ENCODE measurements around the gene NEU2.

NEU2 gene

DNA sequence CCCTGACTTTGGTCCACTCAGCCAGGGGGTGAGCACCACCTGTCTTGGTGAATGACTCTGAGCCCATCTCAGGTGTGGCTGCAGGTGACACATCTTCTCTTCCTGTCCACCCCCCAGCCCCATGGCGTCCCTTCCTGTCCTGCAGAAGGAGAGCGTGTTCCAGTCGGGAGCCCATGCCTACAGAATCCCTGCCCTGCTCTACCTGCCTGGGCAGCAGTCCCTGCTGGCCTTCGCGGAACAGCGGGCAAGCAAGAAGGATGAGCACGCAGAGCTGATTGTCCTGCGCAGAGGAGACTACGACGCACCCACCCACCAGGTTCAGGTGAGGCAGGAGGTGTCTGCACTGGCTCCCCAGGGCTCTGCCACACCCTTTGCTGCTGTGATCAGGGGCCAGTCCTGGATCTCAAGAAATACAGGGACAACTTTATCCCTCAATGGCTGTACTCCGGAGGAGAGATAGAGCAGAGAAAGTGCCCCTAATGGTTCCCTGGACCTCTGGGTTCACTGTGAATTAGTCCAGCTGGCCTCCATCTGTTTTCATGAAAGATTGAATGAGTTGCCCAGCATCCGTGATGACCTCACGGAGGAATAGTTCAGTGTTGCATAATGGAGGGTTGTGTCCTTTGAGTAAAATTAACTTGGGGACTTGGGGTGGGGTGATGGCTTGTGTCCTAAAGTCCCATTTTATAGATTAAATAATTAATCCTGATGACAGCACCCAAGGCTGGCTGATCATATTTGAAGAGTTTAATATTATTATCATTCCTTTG, at the start of gene NEU2:
Gene NEU2 (plus strand): TSS at position 122 of the 770 bp plus-strand sequence. CDS start 0 bp downstream, at position 122.
- DNase-seq: no peak

DNA sequence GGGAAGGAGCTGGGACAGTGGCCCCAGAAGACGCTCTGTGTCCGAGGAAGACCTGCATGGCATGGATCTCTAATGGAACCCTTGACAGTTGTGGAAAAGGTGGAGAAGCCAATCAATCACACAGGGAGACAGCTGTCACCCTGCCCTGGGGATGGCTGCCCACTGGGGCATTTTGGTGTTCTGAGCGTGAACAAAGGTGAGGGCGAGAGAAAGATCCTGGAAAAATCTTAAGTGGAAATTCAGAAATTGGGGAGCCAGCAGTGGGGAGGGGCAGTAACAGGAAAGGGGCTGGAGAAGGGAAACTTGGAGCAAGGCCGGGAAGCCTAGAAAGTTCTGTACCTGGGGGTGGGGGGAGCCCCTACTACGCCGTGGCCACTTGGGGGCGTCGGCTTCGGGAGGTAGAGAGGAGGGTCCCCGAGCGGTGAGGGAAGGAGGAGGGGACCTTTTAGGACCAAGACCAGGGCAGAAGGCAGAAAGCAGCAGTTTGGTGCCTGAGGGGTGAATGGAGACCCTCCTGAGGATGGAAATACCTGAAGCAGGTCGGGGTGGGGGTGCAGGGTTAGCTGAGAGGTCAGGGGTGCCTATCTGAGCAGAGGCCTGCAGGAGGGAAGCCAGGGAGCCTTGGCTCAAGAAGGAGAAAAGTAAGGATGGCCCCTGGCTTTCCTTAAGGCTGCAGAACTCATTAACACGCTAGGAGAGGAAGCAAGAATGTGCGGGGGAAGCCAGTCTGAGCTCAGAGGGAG, 49.4 kb upstream of the NEU2 start:
- no peak for DNase-seq

DNA sequence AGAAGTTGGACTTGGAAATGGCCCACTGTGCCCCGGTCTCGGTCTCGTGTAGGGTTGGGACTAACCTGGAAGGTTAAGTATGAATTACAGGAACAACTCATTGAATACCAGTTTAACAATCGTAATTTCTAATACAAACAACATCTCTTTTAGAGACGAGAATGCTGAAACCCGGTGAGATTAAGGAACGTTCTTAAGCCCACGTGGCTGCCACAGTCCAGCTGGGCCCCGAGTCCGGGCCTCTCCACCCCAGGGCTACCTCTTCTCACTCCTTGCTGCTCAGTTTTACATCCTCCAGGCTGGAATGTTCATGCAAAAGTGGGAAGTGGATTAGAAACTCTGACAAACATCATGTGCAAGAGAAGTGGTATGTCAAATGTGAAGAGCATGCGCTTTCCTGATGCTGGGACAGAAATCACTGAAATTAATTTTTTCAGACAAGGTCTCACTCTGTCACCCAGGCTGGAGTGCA, 48.8 kb upstream of the NEU2 start:
- no peak for DNase-seq

DNA sequence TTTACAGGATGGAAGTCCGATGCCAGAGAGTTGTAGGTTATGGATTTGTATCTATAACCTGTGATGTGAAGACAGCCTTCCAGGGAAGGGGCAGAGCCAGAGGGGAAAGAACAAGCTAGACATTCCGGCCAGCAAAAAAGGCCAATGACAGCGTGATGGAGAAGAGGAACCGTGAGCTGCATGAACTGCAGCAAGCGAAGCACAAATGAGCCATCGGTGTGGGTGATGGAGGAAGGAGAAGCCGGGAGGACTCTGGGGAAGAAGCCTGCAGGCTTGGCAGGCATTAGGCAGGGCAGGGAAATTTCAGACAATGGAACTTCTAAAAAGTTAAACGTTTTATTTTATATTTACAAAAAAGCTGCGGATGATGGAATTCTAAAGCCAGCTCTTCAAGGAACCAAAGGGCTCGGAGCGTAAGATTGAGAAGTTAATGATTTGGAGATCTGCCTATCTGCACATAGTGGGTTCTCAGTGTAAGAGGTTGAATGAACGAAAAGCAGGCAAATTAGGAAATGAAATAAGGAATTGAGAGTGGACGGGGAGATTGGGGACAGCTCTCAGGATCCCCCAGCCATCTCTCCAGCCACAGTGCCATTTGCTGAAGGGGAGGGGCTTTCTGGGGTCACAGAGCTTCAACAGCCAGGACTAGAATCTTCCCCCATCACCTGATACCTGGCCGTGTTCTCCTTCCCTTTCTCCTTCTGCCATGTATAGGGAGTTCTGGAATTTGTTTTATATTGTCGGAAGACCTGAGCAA, 47.8 kb upstream of the NEU2 start:
- no peak for DNase-seq

DNA sequence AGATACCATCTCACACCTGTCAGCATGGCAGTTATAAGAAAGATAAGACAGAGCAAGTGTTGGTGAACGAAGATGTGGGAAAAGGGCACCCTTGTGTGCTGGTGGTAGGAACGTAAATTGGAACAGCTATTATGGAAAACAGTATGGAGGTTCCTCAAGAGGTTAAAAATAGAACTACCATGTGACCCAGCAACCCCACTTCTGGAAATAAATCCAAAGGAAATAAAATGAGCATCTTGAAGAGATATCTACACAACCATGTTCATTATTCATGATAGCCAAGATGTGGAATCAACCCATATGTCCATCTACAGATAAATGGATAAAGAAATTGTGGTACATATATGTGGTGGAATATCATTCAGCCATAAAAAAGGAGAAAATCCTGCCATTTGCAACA, 46.3 kb upstream of the NEU2 start:
- DNase-seq: no peak

DNA sequence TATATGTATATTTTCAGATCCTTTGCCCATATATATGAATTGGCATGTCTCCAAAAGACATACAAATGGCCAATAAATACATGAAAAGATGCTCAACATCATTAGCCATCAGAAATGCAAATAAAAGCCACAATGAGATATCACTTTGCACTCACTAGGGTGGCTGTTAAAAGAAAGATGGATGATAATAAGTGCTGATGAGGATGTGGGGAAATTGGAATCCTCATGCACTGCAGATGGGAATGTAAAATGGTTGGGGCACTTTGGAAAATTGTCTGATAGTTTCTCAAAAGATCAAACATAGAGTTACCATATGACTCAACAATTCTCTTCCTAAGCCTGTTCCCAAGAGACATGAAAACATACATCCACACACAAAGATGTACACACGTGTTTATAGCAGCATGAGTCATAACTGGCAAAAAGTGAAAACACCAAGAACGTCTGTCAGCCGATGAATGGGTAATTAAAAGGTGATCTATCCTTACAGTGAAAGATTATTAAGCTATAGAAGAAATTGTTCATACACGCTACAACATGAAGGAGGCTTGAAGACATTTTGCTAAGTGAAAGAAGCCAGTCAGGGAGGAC, 39.1 kb upstream of the NEU2 start:
- no peak for DNase-seq

DNA sequence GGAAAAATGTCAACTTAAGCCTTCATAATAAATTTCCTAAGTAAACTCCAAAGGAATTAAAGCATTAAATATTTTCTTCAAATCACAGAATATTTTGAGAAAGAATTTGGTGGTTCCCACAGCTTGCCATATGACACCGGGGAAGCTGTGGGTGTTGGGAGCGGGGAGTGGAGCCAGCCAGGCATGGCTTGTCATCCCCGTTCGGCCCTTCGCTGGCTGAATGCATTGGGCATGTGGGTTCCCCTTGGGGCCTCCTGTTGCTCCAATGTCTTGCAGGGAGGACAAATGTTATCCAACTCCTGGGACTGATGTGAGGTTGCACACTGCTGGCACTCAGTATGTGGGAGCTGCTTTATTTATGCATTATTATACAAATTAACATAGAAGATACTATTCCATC, 38.0 kb upstream of the NEU2 start:
- DNase-seq: no peak

DNA sequence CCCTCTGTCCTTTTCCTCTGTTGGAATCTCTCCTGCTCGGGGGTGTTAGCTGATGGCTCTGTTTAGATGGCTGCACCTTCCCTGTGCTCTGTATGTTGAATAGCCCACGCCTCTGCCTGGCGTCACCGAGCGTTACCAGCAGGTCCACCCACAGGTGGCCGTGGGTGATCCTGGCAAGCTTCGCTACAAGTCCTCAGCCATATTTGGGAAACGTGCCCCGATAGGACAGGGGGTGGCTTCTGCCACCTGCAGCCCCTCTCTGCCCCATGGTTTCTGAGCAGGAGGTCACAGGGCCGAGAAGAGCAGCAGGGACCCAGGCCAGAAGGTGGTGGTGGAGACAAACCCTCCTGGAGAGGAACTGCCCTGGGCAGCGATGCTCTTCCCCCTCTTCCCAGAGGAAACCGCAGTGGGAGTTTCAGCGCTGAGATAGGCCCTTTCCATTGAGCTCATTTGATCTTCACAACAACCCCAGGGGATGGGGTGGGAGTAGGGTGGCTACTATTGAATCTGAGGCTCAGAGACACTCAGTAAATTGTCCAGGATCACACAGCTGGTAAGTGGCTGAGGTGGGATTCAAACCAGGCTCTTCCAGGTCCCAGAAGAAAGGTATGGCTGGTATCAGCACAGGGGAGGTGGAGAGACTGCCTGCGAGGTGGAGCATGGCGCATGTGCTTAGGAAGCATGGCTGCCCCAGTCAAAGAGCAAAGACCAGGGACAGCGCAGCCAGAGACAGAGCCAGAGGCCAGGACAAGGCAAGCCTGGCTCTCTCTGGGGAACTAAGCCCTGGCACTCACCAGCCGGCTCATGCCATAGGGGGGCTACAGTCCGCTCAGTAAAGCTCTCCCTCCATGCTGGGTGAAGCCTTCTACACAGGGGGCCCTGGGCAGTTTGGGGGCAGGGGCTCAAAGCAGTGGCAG, 34.5 kb upstream of the NEU2 start:
- no peak for DNase-seq

DNA sequence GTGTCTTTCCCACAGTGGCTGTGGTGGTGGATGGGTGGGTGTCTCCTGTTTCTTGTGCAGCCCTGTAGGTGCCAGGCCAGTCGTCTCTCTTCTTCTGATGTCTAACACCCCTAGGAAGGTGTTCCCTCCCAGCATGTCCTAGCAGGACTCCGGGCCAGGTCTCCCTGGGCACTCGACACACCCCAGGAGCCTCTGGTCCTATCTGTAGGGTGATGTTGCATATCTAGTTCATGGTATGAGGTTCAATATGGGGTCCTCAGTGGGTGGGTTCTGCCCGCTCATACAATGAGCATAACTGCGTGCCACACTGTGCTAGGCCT, 33.8 kb upstream of the NEU2 start:
- no peak for DNase-seq

DNA sequence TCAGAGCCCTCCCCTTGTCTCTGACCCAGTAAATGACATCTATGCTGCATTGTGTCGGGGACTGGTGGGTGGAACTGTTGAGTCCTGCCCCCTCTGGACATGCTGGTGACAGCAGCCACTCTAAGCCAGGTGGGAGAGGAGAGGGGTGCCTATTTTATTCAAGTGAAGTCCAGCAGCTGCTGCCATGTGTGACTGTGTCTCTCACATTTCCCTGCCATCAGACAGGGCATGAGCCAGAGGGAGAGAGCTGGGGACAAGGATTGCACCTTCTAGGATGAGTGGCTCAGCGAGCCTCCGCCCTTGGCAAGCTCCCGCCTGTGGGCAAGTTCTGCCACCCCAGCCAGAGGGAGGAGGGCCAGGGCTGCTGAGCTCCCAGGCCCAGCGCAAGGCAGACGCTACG, 33.1 kb upstream of the NEU2 start:
- no peak for DNase-seq

DNA sequence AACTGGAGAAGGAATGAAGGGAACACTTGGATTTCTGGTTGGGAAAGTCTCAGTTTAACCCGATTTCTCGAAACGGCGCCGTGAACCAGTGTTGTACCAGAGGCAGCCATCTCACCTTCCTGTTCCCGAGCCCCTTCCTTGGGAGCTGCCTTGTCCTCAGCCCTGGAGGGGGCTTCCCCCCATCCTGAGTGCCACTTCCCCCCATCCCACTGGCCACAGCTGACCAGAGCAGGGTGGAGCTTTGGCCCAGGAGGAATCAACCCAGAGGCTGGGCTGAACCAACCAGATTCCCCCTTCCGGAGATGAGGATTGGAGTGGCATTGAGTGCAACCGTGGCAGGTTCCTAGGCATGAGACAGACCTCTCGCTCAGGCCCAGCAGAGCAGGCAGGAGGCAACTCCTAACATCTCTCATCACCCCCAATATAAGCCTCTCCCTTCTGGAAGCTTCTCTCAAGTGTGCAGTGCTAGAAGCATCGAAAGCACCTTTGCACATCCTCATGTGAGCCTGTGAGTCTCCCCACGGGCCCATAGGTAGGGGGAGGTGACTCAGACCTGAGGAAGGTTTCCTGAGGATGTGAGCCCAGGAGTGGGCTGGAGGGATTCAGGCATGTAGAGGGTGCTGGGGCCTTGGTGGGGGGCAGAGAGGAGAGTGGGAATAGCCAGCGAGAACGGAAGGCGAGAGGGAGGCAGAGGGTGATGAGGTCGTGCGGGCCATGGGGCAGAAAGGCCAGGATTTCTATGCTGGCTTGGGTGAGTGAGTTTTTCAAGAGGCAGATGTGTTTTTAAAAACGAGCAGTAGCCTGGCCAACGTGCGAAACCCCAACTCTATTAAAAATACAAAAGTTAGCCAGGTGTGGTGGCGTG, 31.4 kb upstream of the NEU2 start:
- DNase-seq: no peak

DNA sequence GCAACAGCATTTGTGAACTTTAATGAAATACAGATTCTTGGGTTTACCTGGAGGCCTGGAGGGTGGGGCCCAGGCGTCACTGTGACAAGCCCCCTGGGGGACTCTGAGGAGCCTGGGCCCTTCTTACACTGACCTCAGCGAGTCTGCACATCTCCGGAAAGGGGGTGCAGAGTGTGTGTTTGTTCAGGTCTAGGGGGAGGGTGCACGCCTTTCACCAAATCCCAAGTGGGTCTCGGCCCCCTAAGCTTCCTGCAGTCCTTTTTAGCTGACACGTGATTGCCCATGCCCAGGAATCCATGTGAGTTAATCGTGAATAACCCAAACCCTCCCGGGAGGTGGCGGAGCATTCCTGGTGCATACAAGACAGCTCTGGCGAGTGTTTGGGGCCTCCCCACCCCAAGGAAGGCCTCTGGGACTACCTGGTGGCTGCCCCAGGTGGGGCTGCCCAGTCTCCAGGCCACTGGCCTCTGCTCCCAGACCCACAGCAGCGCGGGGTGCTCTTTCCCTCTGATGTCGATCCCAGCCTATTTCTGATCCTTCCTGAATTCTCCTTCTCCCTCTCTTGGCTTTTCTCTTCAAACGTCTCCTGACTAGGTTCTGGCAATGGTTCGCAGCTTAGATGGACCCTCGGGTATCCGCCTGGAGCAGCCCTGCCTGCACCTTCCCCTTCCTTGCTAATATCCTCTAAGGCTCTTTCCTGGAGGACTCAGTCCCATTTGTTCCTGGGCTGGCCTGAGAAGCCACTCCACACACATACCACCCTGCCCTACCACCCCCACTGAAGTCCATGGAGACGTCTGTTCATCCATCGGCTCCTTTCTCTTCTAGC, 29.4 kb upstream of the NEU2 start:
- DNase-seq: no peak

DNA sequence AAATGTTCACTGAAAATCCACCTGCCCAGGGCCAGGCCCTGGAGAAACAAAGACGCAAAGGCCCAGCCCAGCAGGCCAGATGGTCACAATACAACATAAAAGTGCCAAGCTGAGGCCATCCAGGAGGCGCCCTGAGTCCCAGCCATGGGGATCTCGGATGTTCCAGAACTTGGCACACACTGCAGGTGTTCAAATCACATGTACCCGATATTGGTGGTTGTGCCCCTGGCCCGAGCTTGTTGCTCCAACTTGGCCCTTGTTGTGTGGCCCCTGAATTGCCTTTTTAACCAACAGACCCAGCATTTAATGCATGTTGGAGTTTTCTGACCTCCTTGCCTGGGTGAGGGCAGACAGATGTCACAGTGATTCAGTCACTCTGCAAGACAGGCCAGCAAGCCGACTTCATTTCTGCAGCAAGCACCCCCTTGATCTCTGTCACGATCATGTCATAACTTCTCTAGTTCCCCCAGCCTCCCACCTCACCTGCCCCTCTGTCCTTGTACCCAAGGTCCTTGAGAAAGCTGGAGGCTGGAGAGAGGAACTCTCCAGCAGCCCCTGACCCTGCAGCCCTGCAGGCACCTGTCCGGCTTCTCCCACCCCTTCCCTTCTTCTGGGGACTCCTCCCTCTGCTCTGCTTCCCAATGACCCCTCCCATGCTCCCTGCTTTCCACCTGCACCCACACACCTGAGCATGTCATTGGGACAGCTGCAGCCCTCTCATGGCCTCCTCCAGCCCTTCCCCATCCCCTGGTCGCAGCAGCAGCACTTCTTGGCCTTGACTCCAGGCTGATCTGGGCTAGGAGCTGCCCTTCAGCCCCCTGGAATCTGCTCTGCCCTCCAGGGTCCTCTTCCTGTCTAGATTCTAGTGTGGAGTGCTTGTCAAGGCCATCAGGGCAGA, 28.6 kb upstream of the NEU2 start:
- no peak for DNase-seq

DNA sequence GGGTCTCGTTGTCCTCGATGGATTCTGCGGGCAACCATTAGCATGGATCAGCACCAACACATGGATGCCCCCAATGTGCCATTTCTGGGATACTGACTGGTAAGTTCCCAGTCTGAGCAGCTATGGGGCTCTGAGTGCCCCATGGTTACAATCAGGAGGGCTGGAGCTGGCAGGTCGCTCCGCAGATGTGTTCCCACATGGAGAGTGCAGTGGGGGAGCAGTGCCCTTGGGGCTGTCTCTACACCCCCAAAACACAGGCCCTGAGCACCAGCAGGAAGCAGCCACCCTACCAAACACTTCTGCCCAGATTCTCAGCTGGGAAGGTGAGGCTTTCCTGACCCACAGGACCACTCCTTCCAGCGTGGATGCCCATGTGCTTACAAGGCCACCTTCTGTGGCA, 27.4 kb upstream of the NEU2 start:
- DNase-seq: no peak

DNA sequence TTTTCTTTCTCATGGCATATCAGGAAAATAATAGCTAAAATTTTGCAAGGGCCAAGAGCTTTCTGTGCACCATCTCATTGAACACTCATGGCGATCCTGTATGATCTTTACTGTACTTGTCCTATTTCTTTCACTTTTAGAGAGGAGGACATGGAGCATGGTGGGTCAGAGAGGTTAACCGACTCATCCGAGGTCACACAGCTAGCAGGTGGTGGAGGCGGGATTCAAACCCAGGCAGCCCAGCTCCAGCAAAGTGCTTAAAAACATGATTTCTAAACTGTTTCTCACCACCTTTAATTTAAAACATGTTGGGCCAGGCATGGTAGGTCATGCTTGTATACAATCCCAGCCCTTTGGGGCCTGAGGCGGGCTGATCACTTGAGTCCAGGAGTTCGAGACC, 25.8 kb upstream of the NEU2 start:
- DNase-seq: no peak

DNA sequence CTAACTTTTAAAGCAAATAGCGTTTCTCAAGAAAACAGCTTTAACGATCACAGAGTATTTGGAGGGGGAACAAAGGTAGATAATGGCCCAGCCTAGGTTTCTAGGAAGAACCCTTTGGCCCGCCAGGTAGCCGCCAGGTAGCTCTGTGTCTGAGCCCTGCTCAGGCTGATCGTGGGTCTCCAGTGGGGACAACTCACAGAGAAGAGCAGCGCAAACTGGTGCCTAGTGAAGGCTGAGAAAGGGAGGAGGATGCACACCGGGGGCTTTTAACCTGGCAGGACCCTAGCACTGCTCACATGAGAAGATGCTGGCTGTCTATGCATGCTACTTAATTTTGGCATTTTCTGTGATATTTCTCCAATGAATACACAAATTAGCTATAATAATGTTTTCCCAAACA, 25.2 kb upstream of the NEU2 start:
- DNase-seq: no peak

DNA sequence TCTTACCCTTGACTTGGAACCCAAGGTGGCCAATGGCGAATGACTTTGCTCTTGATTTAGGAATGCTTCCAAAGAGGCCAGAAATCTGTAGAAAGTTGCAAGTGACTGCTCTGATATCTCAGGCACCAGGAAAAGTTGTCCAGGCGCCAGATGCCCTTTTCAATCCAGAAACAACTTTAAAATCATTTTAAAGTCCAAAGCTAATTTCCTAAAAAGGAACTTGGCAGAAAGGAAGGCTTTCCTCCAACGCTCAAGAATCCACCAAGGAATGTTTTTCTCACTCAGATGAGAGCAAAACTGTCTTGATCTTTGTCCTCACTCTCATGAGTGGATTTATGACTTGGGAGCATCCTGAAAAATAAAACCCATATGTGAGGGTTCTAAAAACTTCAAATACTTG, 24.7 kb upstream of the NEU2 start:
- DNase-seq: no peak

DNA sequence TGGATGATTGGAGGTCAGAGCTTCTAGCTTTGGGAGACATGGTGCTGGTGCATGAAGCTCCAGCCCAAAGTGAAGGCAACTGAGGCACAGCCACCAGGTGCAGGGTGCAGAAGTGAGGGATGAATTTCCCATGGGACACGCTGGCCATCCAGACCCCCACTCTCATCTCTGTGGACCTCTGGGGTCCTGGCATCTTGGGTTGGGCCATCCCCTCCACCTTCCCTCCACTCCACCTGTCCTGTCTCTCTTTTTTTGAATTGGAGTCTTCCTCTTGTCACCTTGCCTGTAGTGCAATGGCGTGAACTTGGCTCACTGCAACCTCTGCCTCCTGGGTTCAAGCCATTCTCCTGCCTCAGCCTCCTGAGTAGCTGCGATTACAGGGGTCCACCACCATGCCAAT, 22.8 kb upstream of the NEU2 start:
- DNase-seq: no peak

DNA sequence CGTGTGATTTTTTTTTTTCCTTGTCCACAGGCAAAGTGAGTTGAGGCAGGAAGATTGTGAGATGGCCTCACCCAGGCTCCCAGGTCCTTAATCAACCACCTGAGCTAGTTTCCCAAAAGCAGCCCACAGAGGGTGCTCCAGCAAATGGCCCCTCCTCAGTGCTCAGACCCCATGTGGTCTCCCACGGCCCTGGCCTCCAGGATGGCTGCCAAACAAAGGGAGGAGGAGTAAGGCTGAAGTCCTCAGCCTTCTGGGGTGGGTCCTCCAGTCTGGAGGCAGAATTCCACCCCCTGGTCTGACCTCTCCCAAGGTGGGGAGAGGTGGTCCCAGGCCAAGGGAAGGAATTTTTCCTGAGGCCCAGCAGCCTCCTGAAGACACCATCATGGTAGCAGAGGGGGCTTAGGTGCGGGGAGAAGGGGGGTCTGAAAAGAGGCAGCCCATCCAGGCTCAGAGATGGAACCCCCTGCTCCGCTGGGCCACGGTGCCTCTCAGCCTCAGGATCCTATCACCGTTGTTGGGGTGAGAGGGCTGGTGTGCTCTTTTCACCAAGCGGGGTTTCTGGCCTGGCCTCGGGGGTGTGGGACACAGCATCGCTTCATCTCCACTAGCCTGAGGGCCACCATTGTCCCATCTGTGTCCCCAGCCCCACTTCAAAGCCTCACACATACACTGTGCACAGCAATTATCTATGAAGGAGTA, 21.8 kb upstream of the NEU2 start:
- no peak for DNase-seq

All from NCI-H226 (cell line).